Lower leg skin (tissue), 3 donors: Measurements from ENCODE around the gene NOL4L.

Source experiments
- CTCF ChIP-seq, 3 donors: fragments of 450-650 bp; IDR thresholded peaks; one replicate each; pipeline ENCODE4 v1.5.1; 2016; ENCODE audit warnings: antibody characterized with exemption in 3 of 3, mild to moderate bottlenecking in 3 of 3, moderate library complexity in 2 of 3
- POLR2A ChIP-seq, 2 donors: fragments of 450-650 bp; IDR thresholded peaks; one replicate each; pipeline ENCODE4 v1.6.1; 2016 to 2017; ENCODE audit warnings: antibody characterized with exemption in 2 of 2, mild to moderate bottlenecking in 1 of 2, moderate library complexity in 1 of 2

GRCh38 chr20:32479012-32479411 is 106.1 kb downstream of the NOL4L start:
- TF ChIP-seq CTCF (IDR thresholded peaks at IDR 0.05): no peak
- TF ChIP-seq POLR2A (IDR thresholded peaks at IDR 0.05): no peak
